SW 1271 (cell line): ENCODE results near the gene ACKR2.
"Not testable (repeated sequence)": the region's sequence is repeated elsewhere in the genome, so short reads cannot be mapped to it uniquely, and the experiment has no call there.

Source experiments
- DNase-seq, 2 experiments: peaks; one replicate each; lab custom pipeline; 2025; lab: John Stamatoyannopoulos, UW

The ACKR2 gene

DNA sequence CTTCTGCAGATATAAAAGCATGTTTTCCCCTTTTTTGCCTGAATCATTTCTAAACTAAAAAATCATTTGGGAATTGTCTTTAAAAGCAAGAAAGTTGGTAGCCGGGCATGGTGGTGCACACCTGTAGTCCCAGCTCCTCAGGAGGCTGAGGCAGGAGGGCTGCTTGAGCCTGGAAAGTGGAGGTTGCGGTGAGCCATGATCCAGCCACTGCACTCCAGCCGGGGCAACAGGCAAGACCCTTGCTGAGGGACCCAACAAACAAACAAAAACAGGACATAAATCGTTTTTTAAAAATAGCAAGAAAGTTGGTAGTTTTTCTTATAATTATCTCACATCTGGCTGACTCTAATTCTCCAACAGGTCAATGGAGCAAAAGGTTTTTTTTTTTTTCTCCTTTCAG lies 7.5 kb upstream of the ACKR2 start:
- DNase-seq = no peak

DNA sequence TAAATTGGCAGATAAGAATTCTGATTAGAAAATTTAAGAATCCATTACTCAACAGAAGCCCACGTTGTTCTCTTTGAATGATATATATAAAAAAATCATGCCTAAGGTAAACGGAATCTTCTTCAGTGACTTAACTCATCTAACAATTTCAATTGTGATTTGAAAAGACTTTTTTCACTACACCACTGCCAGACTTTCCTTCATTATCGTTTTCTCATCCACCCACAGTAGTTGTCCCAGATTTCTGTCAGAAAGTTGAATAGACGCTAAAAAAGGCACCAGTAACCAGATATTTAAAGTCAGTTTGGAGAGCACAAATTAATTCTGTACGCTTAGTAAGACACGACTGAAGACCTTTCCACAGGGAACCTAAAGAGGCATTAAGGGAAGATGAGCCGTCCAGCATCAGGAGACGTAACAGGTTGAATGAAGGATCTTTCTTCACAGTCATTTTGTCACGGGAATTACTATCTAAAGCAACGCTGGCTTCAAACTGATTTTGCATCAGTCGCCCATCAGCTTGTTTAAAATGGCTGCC lies 6.3 kb upstream of the ACKR2 start:
- no peak for DNase-seq

DNA sequence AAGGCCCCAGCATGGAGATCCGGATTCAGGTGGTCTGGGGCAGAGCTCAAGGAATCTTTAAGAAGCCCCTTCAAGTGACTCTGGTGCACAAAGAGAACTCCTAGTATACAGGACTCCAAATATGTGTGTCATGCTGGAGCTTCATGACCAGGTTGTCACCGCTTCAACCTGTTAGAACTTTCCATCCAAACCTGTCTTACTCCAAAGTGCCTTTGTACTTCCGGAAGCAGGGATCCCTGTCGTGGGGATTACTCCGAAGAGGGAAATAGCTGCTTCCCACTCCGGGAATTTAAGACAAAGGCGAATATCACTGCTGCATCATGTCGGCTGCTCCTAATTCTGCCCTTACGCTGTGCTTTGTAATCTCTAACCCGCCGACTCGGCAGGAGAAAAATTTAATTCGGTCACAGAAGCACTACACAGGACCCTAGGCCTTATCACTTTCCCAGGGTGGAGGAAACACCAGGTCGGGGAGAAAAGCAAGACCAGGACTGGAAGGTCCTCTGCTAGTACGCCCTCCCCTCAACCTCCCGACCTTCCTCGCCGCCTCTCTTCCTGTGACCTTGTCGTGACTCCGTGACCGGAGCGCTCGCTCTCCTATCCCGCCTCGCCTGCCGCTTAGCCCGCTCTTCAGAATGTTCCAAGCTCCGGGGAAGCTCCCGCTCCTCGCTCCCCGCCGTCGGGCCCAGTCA lies 5.7 kb upstream of the ACKR2 start:
- peak in 1 of 2 experiments; percentile 72 for DNase-seq

DNA sequence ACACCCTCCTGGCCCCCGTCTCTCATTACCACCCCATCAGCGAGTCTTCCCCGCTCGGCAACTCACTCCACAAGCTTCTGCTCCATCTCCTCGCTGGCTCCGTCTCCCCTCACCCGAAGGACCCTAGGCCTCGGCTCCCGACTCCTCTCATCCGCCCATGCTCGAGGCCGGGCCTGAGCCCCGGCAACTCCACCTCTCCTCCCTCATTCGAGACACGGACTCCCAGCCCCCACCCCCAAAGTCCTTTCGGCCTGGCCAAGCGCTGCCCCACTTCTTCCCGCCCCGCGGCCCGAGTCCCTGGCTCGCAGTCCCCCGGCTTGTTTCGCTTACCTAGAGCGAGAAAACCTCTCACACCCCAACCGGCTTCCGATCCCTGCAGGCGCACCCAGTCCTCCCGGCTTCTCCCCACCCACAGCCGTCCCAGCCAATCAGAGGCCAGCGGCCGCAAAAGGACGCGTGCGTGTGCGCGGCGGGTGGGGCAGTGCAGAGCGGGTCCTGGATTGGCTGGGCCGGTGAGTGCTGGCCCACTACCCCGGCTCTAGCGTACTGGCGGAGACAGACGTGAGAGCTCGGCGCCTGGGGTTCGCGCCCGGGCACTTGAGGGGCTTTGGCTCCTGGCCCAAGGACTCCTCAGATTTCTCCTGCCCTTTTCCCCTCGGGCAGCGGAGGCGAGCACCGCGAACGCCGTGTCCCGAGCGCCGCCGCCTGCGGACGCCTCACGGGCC lies 5.0 kb upstream of the ACKR2 start, which contains the start of gene HIGD1A:
TSS of gene HIGD1A (minus strand) at position 385 of the 725 bp plus-strand sequence. CDS start 10,237 bp downstream, outside the sequence.
- peak; percentile 94 to 95 for DNase-seq

DNA sequence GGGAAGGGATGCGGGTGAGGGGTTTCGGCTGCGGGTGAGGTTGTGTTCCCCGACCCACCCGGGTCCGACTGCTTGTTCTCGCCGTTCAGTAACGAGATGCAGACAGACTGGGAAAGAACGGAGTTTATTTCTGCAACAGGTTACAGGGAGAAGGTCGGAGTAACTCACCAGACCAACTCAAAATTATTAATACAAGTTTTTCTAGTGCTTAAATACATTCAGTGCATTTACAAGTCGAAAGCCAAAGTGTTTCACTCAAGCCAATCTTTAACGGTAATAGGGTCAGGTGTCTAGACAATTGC lies 4.5 kb upstream of the ACKR2 start:
- DNase-seq = no peak

DNA sequence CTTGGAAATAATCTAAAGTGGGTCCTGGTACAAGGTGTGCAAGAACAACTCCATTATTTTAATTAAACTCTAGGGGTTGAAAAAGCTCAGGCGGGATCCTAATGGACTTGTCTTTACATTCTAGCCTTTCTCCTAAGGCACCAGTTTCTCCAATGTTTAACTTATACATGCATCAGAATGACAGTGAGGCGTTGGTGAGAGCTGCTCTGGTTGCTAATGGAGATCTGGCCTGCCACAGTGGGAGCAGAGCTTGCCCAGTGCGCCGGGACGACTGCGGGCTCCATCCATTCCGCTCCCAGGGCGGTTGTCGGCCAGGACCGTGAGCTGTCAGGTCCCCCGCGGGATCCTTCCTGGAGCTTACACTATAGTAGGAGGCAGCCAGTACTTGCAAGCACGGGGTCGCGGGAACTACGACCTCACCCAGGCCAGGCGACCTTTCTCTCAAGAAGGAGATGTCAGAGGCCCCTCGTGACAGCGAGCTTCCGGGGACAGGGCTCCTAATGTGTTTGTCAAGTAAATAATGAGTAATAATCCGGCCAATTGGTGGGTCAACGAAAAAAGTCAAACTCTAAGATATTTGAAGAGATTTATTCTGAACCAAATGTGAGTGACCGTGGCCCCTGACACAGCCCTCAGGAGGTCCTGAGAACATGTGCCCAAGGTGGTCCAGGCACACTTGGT lies 4.0 kb upstream of the ACKR2 start:
- no peak for DNase-seq

DNA sequence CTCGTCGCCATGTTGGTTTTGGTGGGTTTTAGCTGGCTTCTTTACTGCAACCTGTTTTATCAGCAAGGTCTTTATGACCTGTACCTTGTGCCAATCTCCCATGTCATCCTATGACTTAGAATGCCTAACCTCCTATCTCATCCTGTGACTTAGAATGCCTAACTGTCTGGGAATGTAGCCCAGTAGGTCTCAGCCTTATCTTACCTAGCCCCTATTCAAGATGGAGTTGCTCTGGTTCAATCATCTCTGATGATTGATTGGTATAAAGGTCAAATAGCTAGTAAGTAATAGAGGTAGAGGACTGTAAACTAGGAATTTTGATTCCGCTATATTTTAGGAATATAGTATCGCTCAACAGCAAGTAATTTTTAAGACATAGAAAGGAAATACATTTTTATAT lies 1.3 kb upstream of the ACKR2 start:
- DNase-seq = no peak

DNA sequence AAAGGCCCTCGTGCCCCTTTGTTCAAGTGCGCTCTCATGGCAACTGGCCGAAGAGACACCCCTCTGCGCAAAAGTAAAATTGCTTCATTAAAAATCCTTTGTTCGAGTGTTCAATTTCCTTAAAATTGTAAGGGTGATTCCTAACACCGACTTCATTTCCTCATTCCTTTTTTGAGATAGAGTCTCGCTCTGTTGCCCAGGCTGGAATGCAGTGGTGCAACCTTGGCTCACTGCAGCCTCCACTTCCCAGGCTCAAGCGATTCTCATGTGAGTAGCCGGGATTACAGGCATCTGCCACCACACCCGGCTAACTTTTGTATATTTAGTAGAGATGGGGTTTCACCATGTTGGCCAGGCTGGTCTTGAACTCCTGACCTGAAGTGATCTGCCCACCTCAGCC lies 1.5 kb downstream of the ACKR2 start:
- not testable (repeated sequence) for DNase-seq

DNA sequence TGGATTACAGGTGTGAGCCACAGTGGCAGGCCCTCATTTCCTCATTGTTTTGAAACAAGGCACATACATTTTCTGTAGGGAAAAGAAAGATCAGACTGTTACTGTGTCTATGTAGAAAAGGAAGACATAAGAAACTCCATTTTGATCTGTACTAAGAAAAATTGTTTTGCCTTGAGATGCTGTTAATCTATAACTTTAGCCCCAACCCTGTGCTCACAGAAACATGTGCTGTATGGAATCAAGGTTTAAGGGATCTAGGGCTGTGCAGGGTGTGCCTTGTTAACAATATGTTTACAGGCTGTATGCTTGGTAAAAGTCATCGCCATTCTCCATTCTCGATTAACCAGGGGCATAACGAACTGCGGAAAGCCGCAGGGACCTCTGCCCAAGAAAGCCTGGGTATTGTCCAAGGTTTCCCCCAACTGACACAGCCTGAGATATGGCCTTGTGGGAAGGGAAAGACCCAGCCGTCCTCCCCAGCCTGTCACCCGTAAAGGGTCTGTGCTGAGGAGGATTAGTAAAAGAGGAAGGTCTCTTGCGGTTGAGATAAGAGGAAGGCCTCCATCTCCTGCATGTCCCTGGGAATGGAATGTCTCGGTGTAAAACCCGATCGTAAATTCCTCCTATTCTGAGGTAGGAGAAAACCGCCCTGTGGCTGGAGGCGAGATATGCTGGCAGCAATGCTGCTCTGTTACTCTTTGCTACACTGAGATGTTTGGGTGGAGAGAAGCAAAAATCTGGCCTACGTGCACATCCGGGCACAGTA lies 2.1 kb downstream of the ACKR2 start:
- DNase-seq = not testable (repeated sequence)

DNA sequence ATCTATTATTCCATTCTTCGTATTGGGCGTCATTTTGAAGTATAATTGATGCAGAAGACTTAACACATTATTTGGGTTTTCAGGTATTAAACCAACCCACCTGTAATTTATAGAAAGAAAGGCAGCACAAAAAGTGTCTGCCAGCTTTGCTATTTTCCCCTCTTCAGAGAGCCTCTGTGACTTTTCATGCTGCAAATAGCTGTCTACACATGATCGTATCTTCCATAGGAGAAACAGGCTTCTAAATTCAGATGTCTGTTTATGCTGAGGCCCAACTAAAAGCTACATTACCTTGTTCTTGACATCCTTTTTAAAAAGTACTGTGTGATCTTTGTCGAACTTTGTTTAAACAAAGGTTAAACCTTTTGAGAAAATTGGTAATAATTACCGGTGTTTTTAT lies 5.0 kb downstream of the ACKR2 start:
- no peak for DNase-seq

DNA sequence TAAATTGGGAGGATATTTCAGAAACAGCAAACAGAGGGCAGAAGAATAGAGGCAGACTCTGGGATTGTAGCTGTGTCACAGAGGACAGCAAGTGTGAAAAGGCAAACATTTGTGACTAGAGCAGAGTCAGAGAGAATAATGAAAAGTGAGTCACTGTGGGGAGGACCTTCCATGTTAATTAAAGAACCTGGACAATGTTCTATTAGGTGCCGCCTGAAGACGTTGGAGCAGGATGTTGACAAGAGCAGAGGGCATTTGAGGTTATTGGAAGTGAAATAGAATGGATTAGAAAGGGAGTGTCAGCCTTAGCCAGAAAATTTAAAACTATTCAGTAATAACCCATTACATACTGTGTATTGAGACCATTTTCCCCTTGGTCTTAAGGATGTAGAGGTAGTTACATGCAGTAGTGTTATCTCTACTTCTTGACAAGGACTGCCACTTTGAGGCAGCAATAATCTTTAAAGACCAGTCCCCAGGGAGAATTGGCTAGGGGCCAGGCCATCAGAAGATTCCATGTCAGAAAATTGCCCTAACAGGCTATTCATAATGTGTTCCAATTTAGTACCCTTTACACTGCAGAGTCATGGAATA lies 5.8 kb downstream of the ACKR2 start:
- no peak for DNase-seq

DNA sequence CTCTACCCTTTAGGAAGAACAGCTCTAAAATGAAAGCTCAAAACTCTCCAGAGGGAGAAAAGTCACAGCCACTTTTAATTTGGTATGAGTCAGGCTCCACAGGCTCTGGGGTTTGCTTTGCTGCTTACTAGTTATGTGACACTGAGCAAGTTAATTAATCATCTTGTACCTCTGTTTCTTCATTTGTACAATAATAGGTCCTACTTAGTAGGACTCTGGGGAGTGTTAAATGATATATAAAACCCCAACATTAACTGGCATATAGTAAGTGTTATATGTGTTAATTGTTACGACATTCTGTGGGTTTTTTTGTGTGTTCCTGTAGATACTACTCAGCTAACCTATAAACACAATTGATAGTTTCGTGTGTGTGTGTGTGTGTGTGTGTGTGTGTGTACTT lies 6.6 kb downstream of the ACKR2 start:
- DNase-seq = no peak

DNA sequence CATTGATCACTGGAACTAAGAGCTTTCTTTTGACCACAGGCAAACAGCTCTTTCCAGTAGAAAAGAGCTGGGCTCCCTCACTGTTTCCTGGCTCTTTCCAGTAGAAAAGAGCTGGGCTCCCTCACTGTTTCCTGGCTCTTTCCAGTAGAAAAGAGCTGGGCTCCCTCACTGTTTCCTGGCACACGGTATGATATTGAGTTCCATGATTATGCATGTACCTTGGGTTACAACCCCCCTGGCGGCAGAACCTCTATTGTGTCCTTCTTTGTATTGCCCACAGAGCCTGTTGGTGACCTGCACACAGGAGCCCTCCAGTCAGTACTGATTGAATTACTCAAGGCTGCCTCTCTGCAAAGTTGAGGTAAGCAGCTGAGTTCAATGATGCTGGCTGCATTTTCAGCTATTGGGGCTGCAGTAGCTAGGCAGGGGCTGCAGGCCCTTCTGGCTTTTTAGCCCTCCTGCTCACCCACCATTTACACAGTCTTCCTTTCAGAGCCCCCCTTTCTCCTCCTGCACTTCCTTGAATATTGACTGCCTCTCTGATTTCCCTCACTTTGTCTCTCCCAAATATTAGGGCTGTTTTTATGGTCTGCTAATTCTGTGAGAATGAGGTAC lies 10.2 kb downstream of the ACKR2 start:
- DNase-seq = no peak

DNA sequence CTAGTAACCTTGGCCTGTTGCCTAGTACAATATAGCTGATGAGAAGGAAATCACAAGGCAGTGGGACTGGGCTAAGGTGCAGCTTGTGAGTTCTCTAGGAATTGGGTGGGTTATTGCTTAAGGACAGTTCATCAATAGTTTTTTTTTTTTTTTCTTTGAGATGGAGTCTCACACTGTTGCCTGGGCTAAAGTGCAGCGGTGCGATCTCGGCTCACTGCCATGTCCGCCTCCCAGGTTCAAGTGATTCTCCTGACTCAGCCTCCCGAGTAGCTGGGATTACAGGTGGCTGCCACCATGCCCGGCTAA lies 11.5 kb downstream of the ACKR2 start:
- DNase-seq = no peak

DNA sequence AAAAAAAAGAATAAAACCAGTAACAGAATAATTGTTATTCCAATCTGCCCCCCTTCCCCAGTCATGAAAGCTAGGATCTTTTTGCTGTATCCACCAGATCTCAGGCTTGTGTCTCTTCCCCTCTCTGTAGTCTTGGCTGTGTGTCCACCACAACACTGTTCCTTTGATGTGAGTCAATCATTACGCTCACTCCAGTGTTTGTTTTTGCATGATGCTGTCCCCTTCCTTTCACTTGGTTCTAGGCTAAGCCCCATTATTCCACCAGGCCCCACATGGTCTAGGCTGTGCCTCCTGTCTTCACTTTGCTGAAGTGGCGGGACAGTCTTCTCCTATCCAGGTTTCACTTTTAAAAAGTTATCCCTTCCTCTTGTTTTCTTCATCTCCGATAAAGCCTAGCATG lies 13.6 kb downstream of the ACKR2 start:
- DNase-seq = no peak

DNA sequence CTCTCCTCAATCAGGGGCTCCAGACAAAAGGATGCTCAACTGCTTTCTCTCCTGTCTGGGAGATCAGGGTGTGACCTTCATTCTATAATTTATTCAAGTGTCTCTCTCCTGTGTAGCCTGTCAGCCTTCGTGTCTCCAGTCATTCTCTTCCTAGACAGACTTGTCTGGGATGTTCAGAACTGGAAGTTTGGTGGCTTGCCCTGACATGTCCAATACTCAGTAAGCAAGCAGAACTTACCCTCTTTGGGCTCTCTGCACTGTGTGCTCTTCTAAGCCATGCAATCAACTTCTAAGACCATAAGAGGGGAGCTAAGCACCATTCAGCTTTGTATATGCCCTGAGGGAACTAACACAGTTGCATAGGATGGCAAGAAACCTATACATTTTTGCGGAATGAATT lies 14.1 kb downstream of the ACKR2 start:
- DNase-seq = no peak

DNA sequence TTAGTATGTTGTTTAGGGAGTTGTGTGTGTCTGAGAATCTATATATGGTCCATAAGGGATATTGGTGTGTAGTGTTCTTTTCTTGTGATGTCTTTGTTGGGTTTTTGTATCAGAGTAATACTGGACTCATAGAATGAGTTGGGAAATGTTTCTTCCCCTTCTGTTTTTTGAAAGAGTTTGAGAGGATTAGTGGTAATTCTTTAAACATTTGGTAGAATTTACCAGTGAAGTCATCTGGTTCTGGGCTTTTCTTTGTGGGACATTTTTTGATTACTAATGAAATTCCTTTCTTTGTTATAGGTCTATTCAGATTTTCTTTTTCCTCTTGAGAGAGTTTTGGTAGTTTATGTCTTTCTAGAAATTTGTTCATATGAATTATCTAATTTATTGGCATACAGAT lies 16.9 kb downstream of the ACKR2 start:
- DNase-seq = no peak

DNA sequence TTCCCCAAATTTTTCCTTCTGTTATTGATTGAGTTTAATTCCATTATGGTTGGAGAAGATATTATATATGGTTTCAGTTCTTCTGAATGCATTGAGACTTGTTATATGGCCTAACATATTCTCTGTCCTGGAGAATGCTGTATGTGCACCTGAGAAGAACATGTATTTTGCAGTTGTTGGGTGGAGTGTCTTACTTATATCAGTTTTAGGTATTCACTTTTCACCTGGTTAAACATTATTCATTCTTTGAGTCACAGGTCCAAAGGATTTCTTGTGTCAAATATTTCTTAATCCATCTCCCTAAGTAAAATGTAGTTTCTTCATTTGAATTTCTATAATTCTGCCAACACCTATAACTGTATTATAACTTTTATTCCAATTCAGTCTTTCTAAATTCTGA lies 17.8 kb downstream of the ACKR2 start:
- DNase-seq = no peak

DNA sequence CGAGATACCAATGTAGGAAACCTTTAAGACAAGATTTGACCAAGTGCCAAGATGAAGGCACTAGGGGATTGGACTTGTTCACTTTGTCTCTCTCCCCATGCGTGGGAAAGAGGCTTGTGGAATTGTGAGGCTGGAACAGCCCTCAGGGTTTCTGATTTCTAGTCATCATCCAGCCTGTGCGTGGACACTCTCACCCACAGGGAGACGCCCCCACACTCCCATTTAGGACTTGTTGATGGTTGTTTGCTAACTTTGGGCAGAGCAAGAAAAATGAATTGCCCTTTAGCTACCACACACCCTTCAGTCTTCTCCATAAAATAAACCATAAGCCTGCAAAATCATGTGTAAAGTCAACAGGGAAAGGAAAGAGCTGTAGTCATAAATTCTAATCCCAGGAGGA lies 18.4 kb downstream of the ACKR2 start:
- DNase-seq = no peak

DNA sequence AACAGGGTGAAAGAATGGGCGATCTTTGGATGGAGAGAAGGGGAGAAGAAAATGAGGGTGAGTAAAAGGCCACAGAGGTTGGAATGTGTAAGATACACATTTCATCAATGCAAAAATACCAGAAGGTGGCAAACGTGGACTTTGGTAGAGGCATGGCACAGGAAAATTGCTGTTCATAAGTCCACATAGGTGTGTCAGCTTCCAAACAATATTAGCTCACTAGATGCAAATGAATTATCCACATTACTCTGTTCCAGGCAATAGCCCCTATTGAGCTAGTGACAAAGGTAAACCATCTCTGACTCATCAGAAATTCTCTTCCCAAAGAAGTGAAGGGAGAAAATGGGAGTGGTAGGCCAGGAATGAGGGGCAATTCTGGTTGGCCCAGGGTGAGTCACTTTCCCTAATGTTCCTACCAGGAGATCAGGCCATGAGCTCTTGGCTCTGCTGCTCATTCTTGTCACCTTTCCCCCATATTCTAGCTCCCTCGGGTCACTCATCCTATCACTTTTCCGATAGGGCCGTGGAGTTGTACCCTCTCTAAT lies 19.9 kb downstream of the ACKR2 start:
- no peak for DNase-seq
